GM23338 (cell line): Measurements from ENCODE around the gene DPP10. TPM values are rescaled to one million over a fixed set of nuclear protein-coding genes. Genes with fewer than 3 reads are reported as not detected.
"Not testable (repeated sequence)": the region's sequence is repeated elsewhere in the genome, so short reads cannot be mapped to it uniquely, and the experiment has no call there.

ENCODE experiments used
- ATAC-seq: fragments of 200-7000 bp; cut with Tn5 transposase; 3 replicates; pipeline ENCODE4 v1.9.1; 2020
- DNase-seq: peaks from one replicate; pipeline ENCODE4 v3.0.0-alpha.2; 2015; ENCODE audit warnings: low spot score
- H2AFZ ChIP-seq: fragments of 200-600 bp; sonication (generic); 2 replicates; pipeline ENCODE4 v1.8.0; 2016; ENCODE audit warnings: antibody characterized with exemption, mild to moderate bottlenecking, moderate library complexity
- H3F3A ChIP-seq: fragments of 200-600 bp; sonication (generic); replicated peaks from 2 replicates; pipeline ENCODE4 v1.8.0; 2017; ENCODE audit warnings: antibody characterized with exemption, mixed run types, low read depth
- H3K27ac ChIP-seq: fragments of 200-600 bp; sonication (generic); 2 replicates; pipeline ENCODE4 v1.6.1; 2016; ENCODE audit warnings: low read depth
- H3K27me3 ChIP-seq: fragments of 200-600 bp; sonication (generic); 2 replicates; pipeline ENCODE4 v1.8.0; 2016; ENCODE audit warnings: mild to moderate bottlenecking, mixed run types, moderate library complexity; ENCODE audit not compliant: insufficient read depth
- H3K36me3 ChIP-seq: fragments of 200-600 bp; sonication (generic); 2 replicates; pipeline ENCODE4 v1.8.0; 2016; ENCODE audit warnings: mild to moderate bottlenecking; ENCODE audit not compliant: insufficient read depth
- H3K4me1 ChIP-seq: fragments of 200-600 bp; sonication (generic); 2 replicates; pipeline ENCODE4 v1.8.0; 2016; ENCODE audit warnings: mild to moderate bottlenecking, moderate library complexity; ENCODE audit not compliant: insufficient read depth
- H3K4me2 ChIP-seq: fragments of 200-600 bp; sonication (generic); 2 replicates; pipeline ENCODE4 v1.7.1; 2017; ENCODE audit warnings: mixed run types
- H3K4me3 ChIP-seq: fragments of 200-600 bp; sonication (generic); 2 replicates; pipeline ENCODE4 v1.6.1; 2016; ENCODE audit warnings: mixed run types
- H3K79me2 ChIP-seq: fragments of 200-600 bp; sonication (generic); replicated peaks from 2 replicates; pipeline ENCODE4 v1.8.0; 2017; ENCODE audit warnings: mild to moderate bottlenecking; ENCODE audit not compliant: insufficient read depth
- H3K9me2 ChIP-seq: fragments of 200-600 bp; sonication (generic); 2 replicates; pipeline ENCODE4 v1.8.0; 2017; ENCODE audit not compliant: insufficient read depth
- H4K20me1 ChIP-seq: fragments of 200-600 bp; sonication (generic); replicated peaks from 2 replicates; pipeline ENCODE4 v1.8.0; 2017; ENCODE audit warnings: mild to moderate bottlenecking; ENCODE audit not compliant: insufficient read depth
- H3K27ac Mint-ChIP-seq: 2 replicates; pipeline ENCODE4 v1.8.0; 2020; ENCODE audit warnings: inconsistent platforms, mild to moderate bottlenecking, moderate library complexity, mixed read lengths
- H3K27me3 Mint-ChIP-seq: 3 replicates; pipeline ENCODE4 v1.8.0; 2022; ENCODE audit warnings: low read depth, mild to moderate bottlenecking, moderate library complexity, mixed read lengths, inconsistent platforms; ENCODE audit not compliant: insufficient read depth, poor library complexity
- H3K36me3 Mint-ChIP-seq: 3 replicates; pipeline ENCODE4 v1.8.0; 2021; ENCODE audit warnings: low read depth, mild to moderate bottlenecking, inconsistent platforms, moderate library complexity, mixed read lengths
- H3K4me1 Mint-ChIP-seq: 3 replicates; pipeline ENCODE4 v1.8.0; 2020; ENCODE audit warnings: mild to moderate bottlenecking, inconsistent platforms, mixed read lengths
- H3K4me3 Mint-ChIP-seq: 3 replicates; pipeline ENCODE4 v1.8.0; 2021; ENCODE audit warnings: moderate library complexity, mild to moderate bottlenecking, inconsistent platforms, mixed read lengths
- H3K9me3 Mint-ChIP-seq: 3 replicates; pipeline ENCODE4 v1.8.0; 2020; ENCODE audit warnings: moderate library complexity, mild to moderate bottlenecking, inconsistent platforms, mixed read lengths
- JUNB ChIP-seq: IDR thresholded peaks from one replicate; pipeline ENCODE4 v1.6.1; 2016; ENCODE audit warnings: antibody characterized with exemption; ENCODE audit not compliant: unreplicated experiment
- ZNF114 ChIP-seq: fragments of 250-450 bp; sonication (Bioruptor Pico); IDR thresholded peaks from 2 replicates; pipeline ENCODE4 v1.5.0; 2020; ENCODE audit warnings: mild to moderate bottlenecking, moderate library complexity
- polyA plus RNA-seq: library from polyadenylated mRNA; unstranded; fragments of >200 nt; fragmentation: Nextera tagmentation; extraction: Ambion mirVana; gene quantifications from 2 replicates; pipeline ENCODE4 v1.2.1, GENCODE V29; 2016
- total RNA-seq: library from RNA; depleted of rRNA; stranded (reverse); fragments of >200 nt; shearing (Covaris generic); gene quantifications from 2 replicates; pipeline ENCODE4 v1.2.3, GENCODE V29; 2014
- TF ChIP-seq, protein P1 (sequence below): IDR thresholded peaks from one replicate; pipeline ENCODE4 v1.6.1; 2018; ENCODE audit warnings: antibody characterized with exemption; ENCODE audit not compliant: unreplicated experiment
- TF ChIP-seq, protein P2 (sequence below): fragments of 250-450 bp; sonication (Bioruptor Pico); IDR thresholded peaks from 2 replicates; pipeline ENCODE4 v1.5.0; 2020; ENCODE audit warnings: mild to moderate bottlenecking, moderate library complexity

The DPP10 gene
- total and polyA plus RNA-seq, 2 experiments from 2014 or later = 3.6 to 14.8 TPM

DNA sequence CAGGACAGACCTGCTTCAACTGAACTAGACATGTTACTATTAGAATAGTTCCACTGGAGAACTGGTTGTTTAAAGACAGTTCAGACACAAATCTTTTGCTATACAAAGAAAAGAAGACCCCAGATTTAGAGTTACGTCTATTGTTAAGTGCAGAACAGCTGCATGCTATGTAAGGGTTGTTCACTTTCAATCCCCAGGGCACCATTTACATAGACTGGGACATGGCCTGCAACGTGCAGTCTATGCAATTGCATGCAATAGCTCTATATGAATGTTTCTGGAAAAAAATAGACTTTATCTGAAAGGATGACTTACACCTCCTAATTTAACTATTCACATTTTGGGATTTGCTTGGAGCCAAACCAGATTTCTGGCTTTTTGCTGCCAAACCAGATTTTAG is 36.1 kb upstream of the DPP10 start:
- ATAC-seq (no peak), DNase-seq (no peak)
- H3K4me3 ChIP-seq = no peak overlapping the region
- Mint-ChIP-seq H3K9me3 (peaks cover 50% of the 10 kb centered on the region), H3K27me3 (no peaks in the 10 kb centered on the region), H3K27ac (no peak overlapping the region), H3K4me3 (no peak overlapping the region), H3K36me3 (no peaks in the 10 kb centered on the region), H3K4me1 (no peaks in the 10 kb centered on the region)
- H3K27me3 ChIP-seq = no peaks in the 10 kb centered on the region
- H3F3A ChIP-seq = no peaks in the 10 kb centered on the region
- H3K4me2 ChIP-seq = no peak overlapping the region
- no peak overlapping the region for H3K27ac ChIP-seq
- no peaks in the 10 kb centered on the region for H3K9me2 ChIP-seq
- H3K36me3 ChIP-seq = no peaks in the 10 kb centered on the region
- no peak for TF ChIP-seq JUNB
- TF ChIP-seq, protein P1, sequence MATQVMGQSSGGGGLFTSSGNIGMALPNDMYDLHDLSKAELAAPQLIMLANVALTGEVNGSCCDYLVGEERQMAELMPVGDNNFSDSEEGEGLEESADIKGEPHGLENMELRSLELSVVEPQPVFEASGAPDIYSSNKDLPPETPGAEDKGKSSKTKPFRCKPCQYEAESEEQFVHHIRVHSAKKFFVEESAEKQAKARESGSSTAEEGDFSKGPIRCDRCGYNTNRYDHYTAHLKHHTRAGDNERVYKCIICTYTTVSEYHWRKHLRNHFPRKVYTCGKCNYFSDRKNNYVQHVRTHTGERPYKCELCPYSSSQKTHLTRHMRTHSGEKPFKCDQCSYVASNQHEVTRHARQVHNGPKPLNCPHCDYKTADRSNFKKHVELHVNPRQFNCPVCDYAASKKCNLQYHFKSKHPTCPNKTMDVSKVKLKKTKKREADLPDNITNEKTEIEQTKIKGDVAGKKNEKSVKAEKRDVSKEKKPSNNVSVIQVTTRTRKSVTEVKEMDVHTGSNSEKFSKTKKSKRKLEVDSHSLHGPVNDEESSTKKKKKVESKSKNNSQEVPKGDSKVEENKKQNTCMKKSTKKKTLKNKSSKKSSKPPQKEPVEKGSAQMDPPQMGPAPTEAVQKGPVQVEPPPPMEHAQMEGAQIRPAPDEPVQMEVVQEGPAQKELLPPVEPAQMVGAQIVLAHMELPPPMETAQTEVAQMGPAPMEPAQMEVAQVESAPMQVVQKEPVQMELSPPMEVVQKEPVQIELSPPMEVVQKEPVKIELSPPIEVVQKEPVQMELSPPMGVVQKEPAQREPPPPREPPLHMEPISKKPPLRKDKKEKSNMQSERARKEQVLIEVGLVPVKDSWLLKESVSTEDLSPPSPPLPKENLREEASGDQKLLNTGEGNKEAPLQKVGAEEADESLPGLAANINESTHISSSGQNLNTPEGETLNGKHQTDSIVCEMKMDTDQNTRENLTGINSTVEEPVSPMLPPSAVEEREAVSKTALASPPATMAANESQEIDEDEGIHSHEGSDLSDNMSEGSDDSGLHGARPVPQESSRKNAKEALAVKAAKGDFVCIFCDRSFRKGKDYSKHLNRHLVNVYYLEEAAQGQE = no peak
- TF ChIP-seq, protein P2, sequence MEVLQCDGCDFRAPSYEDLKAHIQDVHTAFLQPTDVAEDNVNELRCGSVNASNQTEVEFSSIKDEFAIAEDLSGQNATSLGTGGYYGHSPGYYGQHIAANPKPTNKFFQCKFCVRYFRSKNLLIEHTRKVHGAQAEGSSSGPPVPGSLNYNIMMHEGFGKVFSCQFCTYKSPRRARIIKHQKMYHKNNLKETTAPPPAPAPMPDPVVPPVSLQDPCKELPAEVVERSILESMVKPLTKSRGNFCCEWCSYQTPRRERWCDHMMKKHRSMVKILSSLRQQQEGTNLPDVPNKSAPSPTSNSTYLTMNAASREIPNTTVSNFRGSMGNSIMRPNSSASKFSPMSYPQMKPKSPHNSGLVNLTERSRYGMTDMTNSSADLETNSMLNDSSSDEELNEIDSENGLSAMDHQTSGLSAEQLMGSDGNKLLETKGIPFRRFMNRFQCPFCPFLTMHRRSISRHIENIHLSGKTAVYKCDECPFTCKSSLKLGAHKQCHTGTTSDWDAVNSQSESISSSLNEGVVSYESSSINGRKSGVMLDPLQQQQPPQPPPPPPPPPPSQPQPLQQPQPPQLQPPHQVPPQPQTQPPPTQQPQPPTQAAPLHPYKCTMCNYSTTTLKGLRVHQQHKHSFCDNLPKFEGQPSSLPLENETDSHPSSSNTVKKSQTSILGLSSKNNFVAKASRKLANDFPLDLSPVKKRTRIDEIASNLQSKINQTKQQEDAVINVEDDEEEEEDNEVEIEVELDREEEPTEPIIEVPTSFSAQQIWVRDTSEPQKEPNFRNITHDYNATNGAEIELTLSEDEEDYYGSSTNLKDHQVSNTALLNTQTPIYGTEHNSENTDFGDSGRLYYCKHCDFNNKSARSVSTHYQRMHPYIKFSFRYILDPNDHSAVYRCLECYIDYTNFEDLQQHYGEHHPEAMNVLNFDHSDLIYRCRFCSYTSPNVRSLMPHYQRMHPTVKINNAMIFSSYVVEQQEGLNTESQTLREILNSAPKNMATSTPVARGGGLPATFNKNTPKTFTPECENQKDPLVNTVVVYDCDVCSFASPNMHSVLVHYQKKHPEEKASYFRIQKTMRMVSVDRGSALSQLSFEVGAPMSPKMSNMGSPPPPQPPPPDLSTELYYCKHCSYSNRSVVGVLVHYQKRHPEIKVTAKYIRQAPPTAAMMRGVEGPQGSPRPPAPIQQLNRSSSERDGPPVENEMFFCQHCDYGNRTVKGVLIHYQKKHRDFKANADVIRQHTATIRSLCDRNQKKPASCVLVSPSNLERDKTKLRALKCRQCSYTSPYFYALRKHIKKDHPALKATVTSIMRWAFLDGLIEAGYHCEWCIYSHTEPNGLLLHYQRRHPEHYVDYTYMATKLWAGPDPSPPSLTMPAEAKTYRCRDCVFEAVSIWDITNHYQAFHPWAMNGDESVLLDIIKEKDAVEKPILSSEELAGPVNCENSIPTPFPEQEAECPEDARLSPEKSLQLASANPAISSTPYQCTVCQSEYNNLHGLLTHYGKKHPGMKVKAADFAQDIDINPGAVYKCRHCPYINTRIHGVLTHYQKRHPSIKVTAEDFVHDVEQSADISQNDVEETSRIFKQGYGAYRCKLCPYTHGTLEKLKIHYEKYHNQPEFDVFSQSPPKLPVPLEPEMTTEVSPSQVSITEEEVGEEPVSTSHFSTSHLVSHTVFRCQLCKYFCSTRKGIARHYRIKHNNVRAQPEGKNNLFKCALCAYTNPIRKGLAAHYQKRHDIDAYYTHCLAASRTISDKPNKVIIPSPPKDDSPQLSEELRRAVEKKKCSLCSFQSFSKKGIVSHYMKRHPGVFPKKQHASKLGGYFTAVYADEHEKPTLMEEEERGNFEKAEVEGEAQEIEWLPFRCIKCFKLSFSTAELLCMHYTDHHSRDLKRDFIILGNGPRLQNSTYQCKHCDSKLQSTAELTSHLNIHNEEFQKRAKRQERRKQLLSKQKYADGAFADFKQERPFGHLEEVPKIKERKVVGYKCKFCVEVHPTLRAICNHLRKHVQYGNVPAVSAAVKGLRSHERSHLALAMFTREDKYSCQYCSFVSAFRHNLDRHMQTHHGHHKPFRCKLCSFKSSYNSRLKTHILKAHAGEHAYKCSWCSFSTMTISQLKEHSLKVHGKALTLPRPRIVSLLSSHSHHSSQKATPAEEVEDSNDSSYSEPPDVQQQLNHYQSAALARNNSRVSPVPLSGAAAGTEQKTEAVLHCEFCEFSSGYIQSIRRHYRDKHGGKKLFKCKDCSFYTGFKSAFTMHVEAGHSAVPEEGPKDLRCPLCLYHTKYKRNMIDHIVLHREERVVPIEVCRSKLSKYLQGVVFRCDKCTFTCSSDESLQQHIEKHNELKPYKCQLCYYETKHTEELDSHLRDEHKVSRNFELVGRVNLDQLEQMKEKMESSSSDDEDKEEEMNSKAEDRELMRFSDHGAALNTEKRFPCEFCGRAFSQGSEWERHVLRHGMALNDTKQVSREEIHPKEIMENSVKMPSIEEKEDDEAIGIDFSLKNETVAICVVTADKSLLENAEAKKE (CRISPR knock-in tag) = no peak
- no peak for TF ChIP-seq ZNF114 (CRISPR knock-in tag)
- no peak overlapping the region for H2AFZ ChIP-seq
- H3K79me2 ChIP-seq = no peaks in the 10 kb centered on the region
- no peaks in the 10 kb centered on the region for H4K20me1 ChIP-seq
- H3K4me1 ChIP-seq = no peaks in the 10 kb centered on the region

GRCh38 chr2:114407353-114407752 is 35.1 kb upstream of the DPP10 start:
- H3K27ac Mint-ChIP-seq, H3K4me3 Mint-ChIP-seq, H3K4me1 Mint-ChIP-seq, H3K4me3 ChIP-seq, H3K27me3 Mint-ChIP-seq, H2AFZ ChIP-seq, H3K27ac ChIP-seq, H3K27me3 ChIP-seq, DNase-seq, H4K20me1 ChIP-seq, H3K79me2 ChIP-seq, H3K4me1 ChIP-seq, ATAC-seq, H3K4me2 ChIP-seq, H3F3A ChIP-seq, H3K9me2 ChIP-seq, H3K36me3 ChIP-seq, H3K36me3 Mint-ChIP-seq: not testable (repeated sequence)
- peaks cover 55% of the 10 kb centered on the region for H3K9me3 Mint-ChIP-seq
